ENCODE data around the gene MRPL23. TPM values are rescaled to one million over a fixed set of nuclear protein-coding genes. Genes with fewer than 3 reads are reported as not detected.

MRPL23 gene
- total and polyA plus RNA-seq, 2 of the 13 experiments (the other 11 are each of a cell fraction or from before 2014, with no cell fraction given), result 67.8 to 123 TPM

GRCh38 chr11:1915795-1916131 is 31.4 kb upstream of the MRPL23 start (continued):
- TF ChIP-seq NR3C1 (CRISPR knock-in tag; IDR thresholded peaks at IDR 0.05) (no peak), POLR2AphosphoS2 (IDR thresholded peaks at IDR 0.05; ENCODE audit: low read depth, low read length) (no peak), SIX1 (CRISPR knock-in tag; IDR thresholded peaks at IDR 0.05; ENCODE audit: borderline replicate concordance) (no peak), ZNF784 (CRISPR knock-in tag; IDR thresholded peaks at IDR 0.05; ENCODE audit: borderline replicate concordance) (no peak), ZKSCAN8 (CRISPR knock-in tag; IDR thresholded peaks at IDR 0.05; ENCODE audit: borderline replicate concordance) (no peak)

- BruUV-seq (replicated peaks), result no TSS peak
- CTCF ChIA-PET (ENCODE audit: low intra/inter-chr PET ratio, low total read pairs), result no interaction called here
- Histone ChIP-seq H3K4me1 (ENCODE audit: insufficient read depth, low read length) (no peaks in the 10 kb centered on the region), H3K27ac (ENCODE audit: extremely low read length, insufficient read depth, low read length) (no peak overlapping the region), H3K9ac (ENCODE audit: insufficient read depth, low read depth, low read length) (no peak overlapping the region), H3K4me2 (ENCODE audit: low read depth, low read length) (no peak overlapping the region), H2AFZ (ENCODE audit: low read length) (no peak overlapping the region), H3K9me3 (ENCODE audit: low read length) (no peaks in the 10 kb centered on the region), H4K20me1 (ENCODE audit: insufficient read depth, low read length) (no peaks in the 10 kb centered on the region), H3K4me3 (replicated peaks in 1 of 3; ENCODE audit: insufficient read depth in 1 of 3, low read depth in 2 of 3, low read length in 3 of 3) (no peak overlapping the region), H3K36me3 (replicated peaks in 1 of 2; ENCODE audit: control insufficient read depth in 1 of 2, insufficient read depth in 2 of 2, low read length in 2 of 2) (no peaks in the 10 kb centered on the region), H3K79me2 (ENCODE audit: insufficient read depth, low read length) (no peaks in the 10 kb centered on the region), H3K27me3 (ENCODE audit: control insufficient read depth in 1 of 2, insufficient read depth in 2 of 2, low read length in 2 of 2) (peaks cover 16 to 37% of the 10 kb centered on the region in 2 experiments; a peak in 4 of 5 replicates)
- POLR2A ChIA-PET, result no interaction called here
- FAIRE-seq (no peak), DNase-seq (ENCODE audit: low spot score) (no peak), ATAC-seq (no peak)
- 5% methylated on average over 8 of the region's 14 CpGs for WGBS (ENCODE audit: low lambda C conversion rate)
- no peak for TF ChIP-seq ATF7 (IDR thresholded peaks at IDR 0.05)
- TF ChIP-seq ATF7 (CRISPR knock-in tag; IDR thresholded peaks at IDR 0.05), result no peak
- no peak for TF ChIP-seq ZNF850 (CRISPR knock-in tag; conservative IDR thresholded peaks at IDR 0.05)
- no peak for TF ChIP-seq MLXIP (CRISPR knock-in tag; IDR thresholded peaks at IDR 0.05; ENCODE audit: borderline replicate concordance)
- TF ChIP-seq, protein P1, sequence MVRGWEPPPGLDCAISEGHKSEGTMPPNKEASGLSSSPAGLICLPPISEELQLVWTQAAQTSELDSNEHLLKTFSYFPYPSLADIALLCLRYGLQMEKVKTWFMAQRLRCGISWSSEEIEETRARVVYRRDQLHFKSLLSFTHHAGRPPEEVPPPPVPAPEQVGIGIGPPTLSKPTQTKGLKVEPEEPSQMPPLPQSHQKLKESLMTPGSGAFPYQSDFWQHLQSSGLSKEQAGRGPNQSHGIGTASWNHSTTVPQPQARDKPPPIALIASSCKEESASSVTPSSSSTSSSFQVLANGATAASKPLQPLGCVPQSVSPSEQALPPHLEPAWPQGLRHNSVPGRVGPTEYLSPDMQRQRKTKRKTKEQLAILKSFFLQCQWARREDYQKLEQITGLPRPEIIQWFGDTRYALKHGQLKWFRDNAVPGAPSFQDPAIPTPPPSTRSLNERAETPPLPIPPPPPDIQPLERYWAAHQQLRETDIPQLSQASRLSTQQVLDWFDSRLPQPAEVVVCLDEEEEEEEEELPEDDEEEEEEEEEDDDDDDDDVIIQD (CRISPR knock-in tag; IDR thresholded peaks at IDR 0.05; ENCODE audit: low read depth), result no peak
- no peak for TF ChIP-seq RBM22 (optimal IDR thresholded peaks at IDR 0.05; ENCODE audit: low read length)
- TF ChIP-seq, protein P2, sequence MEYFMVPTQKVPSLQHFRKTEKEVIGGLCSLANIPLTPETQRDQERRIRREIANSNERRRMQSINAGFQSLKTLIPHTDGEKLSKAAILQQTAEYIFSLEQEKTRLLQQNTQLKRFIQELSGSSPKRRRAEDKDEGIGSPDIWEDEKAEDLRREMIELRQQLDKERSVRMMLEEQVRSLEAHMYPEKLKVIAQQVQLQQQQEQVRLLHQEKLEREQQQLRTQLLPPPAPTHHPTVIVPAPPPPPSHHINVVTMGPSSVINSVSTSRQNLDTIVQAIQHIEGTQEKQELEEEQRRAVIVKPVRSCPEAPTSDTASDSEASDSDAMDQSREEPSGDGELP (IDR thresholded peaks at IDR 0.05; ENCODE audit: borderline replicate concordance, low read depth), result no peak
- in situ Hi-C loops (cut with HindIII; ENCODE audit: extremely low pct_ligation_motif_present, low pct_unique_long_range_greater_than_20kb), result no loop called here
- intact Hi-C loops (cut with micrococcal nuclease; ENCODE audit: unreplicated experiment), result no loop called here
These were observed 30.8 kb upstream of the MRPL23 start for GRCh38 chr11:1916132-1916985.

Measured in HepG2 (cell line).